ENCODE data around the gene ISG20. TPM values are rescaled to one million over a fixed set of nuclear protein-coding genes. Genes with fewer than 3 reads are reported as not detected.

ISG20 gene
- total RNA-seq, 4 donors from 2014 or later, result 4.3 to 26.7 (median 11.8) TPM

DNA sequence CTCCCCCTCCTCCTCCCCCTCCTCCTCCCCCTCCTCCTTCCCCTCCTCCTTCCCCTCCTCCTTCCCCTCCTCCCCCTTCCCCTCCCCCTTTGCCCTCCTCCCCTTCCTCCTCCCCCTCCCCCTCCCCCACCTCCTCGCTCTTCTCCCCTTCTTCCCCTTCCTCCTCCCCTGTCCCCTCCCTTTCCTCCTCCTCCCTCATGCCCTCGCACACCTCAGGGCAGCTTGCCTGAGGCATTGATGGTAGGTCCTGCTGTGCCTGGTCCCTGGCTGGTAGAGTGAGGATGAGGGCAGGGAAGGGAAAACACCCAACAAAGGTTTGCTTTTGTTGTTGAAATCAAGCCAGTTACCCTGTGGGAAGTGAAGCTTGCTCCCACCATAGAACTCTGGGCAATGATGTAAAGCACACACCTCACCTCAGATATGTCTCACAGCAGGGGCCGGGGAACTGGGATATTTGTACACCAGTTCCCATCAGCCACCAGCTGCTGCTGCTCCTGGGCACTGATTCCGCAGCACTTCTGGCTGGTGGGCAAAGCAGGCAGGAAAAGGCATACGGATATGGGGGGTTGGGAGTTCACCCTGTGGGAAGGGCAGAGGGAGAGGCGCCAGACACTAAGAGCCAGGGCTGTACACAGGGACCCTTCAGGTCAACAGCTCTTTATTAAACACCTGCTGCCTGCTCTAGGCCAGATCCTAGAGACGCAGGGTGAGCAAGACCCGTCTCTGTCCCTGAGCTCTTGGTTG, 13.8 kb downstream of the ISG20 start:
- 58 to 67% methylated on average over 7 of the region's 8 CpGs for WGBS, 2 donors
- TF ChIP-seq POLR2A (IDR thresholded peaks at IDR 0.05) (no peak), CTCF (IDR thresholded peaks at IDR 0.05) (no peak)
- no peak overlapping the region for H3K4me3 ChIP-seq (ENCODE audit: low read depth, poor library complexity, severe bottlenecking)
- intact Hi-C loops (cut with DNase I; ENCODE audit: low total_unique reads), result no loop called here
- DNase-seq (ENCODE audit: low spot score in 2 of 2), result no peak

DNA sequence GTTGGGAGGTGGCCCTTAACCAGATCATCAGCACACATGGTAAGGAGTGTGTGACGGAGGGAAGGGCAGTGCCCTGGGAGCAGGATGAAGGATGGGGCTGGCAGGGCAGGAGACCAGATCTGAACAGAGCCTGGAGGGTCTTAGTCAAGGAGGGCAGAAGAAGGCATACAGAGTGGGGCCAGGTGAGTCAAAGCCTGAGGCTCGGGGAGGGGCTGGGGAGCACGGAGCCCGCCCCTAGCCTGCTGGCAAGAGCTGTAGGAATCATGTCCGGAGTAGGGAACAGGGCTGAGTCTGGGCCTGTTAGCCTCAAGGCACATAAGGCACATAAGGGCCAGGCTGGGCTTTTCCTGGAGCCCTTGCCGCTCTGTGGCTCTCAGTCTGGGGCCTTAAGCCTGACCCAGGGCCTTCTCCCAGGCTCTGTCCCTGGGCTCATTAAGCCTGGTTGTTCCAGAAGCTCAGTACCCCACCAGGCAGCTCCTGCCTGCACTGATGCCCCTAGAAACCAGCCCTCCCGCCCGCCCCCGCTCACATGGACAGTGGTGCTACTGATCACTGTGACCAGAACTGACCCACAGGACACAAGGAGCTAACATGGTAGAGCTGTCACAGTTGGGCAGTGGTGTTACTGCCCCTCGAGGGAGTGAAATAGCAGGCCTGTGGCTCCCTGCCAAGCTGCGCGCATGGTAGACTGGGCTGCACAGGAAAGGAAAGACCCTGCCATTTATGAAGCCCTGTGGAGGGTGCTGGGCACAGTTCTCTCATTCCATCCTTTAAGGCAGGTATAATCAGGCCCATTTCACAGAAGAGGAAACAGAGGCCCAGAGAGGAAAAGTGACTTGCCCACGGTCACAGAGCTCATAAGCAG, 14.6 kb downstream of the ISG20 start:
- TF ChIP-seq POLR2A (IDR thresholded peaks at IDR 0.05) (no peak), CTCF (IDR thresholded peaks at IDR 0.05) (no peak)
- intact Hi-C loops (cut with DNase I; ENCODE audit: low total_unique reads), result no loop called here
- DNase-seq (ENCODE audit: low spot score in 2 of 2), result peak in 1 of 2 donors; percentile 81
- 63 to 66% methylated on average over 9 to 11 of the region's 13 CpGs for WGBS, 2 donors
- H3K4me3 ChIP-seq (ENCODE audit: low read depth, poor library complexity, severe bottlenecking), result no peak overlapping the region

GRCh38 chr15:88654430-88655102, 15.8 kb downstream of the ISG20 start:
- intact Hi-C loops (cut with DNase I; ENCODE audit: low total_unique reads), result no loop called here
- no peak for TF ChIP-seq POLR2A (IDR thresholded peaks at IDR 0.05)
- no peak for TF ChIP-seq CTCF (IDR thresholded peaks at IDR 0.05)
- 93 to 94% methylated on average over 18 of the region's 18 CpGs for WGBS, 2 donors
- DNase-seq (ENCODE audit: low spot score in 2 of 2), result no peak
- H3K4me3 ChIP-seq (ENCODE audit: low read depth, poor library complexity, severe bottlenecking), result no peak overlapping the region

GRCh38 chr15:88655103-88655553, 16.3 kb downstream of the ISG20 start:
- intact Hi-C loops (cut with DNase I; ENCODE audit: low total_unique reads), result no loop called here
- H3K4me3 ChIP-seq (ENCODE audit: low read depth, poor library complexity, severe bottlenecking), result no peak overlapping the region
- 91% methylated on average over 14 of the region's 14 CpGs for WGBS, 2 donors
- TF ChIP-seq POLR2A (IDR thresholded peaks at IDR 0.05) (no peak), CTCF (IDR thresholded peaks at IDR 0.05) (no peak)
- DNase-seq (ENCODE audit: low spot score in 2 of 2), result peak in 1 of 2 donors; percentile 78

DNA sequence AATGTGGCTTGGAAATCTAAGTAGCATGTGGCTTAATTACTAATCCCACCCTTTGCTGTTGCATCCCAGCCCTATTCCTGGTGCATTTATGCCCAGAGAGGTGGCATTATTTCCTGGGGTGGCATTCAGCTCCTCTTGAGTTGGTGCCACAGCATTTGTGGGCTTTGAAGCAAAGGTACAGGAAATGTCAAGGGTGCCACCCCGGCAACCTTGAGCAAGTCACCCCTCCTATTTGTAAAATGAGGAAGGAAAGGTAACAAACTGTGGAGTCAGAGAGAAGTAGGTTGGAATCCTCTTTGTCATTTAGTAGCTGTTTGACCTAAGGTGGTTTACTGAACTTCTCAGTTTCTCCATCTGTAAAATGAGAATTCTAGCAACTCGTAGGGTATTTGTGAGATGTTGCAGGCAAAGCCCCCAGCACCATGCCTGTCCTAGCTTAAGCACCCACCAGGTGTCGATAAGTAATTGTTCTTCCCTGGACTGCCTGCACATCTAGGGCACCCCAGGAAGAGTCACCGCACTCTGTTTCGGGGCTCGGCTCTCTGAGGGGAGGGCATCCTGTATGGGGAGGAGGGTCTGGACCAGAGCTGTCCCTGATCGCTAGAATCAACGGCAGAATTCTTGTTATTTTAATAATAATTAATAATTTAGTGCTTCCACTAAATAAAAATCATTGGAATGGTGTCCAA, 17.1 kb downstream of the ISG20 start:
- no peak overlapping the region for H3K4me3 ChIP-seq (ENCODE audit: low read depth, poor library complexity, severe bottlenecking)
- WGBS, 2 donors, result 89 to 92% methylated on average over 8 of the region's 8 CpGs
- intact Hi-C loops (cut with DNase I; ENCODE audit: low total_unique reads), result no loop called here
- no peak for TF ChIP-seq POLR2A (IDR thresholded peaks at IDR 0.05)
- no peak for TF ChIP-seq CTCF (IDR thresholded peaks at IDR 0.05)
- peak in 1 of 2 donors; percentile 21 for DNase-seq (ENCODE audit: low spot score in 2 of 2)
